ENCODE data around the gene MIGA1. TPM values are rescaled to one million over a fixed set of nuclear protein-coding genes. Genes with fewer than 3 reads are reported as not detected.
"Not testable (repeated sequence)": the region's sequence is repeated elsewhere in the genome, so short reads cannot be mapped to it uniquely, and the experiment has no call there.

MIGA1 gene
- polyA plus RNA-seq, 2 of the 4 experiments (the other 2 are of a cell fraction) = 6.5 to 7.4 TPM

DNA sequence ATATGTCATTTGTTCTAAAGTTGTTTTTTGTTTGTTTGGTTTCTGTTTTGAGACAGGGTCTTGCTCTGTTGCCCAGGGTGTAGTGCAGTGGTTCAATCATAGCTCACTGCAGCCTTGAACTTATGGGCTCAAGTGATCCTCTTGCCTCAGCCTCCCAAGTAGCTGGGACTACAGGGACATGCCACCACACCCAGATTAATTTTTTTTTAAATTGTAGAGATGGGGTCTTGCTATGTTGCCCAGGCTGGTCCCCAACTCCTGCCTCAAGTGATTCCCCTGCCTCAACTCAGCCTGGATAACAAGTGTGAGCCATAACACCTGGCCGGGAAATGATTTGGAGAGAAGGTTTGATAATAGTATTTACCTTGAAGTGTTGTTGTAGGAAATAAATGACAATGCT is 127.2 kb downstream of the MIGA1 start:
- CTCF ChIA-PET = no interaction called here
- no peak overlapping the region for H3K4me3 ChIP-seq
- H3K27ac ChIP-seq = no peak overlapping the region
- TF ChIP-seq, protein P1, sequence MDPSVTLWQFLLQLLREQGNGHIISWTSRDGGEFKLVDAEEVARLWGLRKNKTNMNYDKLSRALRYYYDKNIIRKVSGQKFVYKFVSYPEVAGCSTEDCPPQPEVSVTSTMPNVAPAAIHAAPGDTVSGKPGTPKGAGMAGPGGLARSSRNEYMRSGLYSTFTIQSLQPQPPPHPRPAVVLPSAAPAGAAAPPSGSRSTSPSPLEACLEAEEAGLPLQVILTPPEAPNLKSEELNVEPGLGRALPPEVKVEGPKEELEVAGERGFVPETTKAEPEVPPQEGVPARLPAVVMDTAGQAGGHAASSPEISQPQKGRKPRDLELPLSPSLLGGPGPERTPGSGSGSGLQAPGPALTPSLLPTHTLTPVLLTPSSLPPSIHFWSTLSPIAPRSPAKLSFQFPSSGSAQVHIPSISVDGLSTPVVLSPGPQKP (IDR thresholded peaks at IDR 0.05; ENCODE audit: low read depth, low read length) = no peak
- TF ChIP-seq HEYL (CRISPR knock-in tag; IDR thresholded peaks at IDR 0.05) = no peak
- TF ChIP-seq, protein P2, sequence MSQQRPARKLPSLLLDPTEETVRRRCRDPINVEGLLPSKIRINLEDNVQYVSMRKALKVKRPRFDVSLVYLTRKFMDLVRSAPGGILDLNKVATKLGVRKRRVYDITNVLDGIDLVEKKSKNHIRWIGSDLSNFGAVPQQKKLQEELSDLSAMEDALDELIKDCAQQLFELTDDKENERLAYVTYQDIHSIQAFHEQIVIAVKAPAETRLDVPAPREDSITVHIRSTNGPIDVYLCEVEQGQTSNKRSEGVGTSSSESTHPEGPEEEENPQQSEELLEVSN (IDR thresholded peaks at IDR 0.05; ENCODE audit: borderline replicate concordance, low read depth) = no peak
- TF ChIP-seq, protein P3, sequence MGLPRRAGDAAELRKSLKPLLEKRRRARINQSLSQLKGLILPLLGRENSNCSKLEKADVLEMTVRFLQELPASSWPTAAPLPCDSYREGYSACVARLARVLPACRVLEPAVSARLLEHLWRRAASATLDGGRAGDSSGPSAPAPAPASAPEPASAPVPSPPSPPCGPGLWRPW (IDR thresholded peaks at IDR 0.05) = no peak
- TF ChIP-seq, protein P4, sequence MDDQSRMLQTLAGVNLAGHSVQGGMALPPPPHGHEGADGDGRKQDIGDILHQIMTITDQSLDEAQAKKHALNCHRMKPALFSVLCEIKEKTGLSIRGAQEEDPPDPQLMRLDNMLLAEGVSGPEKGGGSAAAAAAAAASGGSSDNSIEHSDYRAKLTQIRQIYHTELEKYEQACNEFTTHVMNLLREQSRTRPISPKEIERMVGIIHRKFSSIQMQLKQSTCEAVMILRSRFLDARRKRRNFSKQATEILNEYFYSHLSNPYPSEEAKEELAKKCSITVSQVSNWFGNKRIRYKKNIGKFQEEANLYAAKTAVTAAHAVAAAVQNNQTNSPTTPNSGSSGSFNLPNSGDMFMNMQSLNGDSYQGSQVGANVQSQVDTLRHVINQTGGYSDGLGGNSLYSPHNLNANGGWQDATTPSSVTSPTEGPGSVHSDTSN (IDR thresholded peaks at IDR 0.05) = no peak
- no peak for TF ChIP-seq ZFP36 (IDR thresholded peaks at IDR 0.05; ENCODE audit: borderline replicate concordance, partially characterized antibody)
- TF ChIP-seq ESRRA (IDR thresholded peaks at IDR 0.05; ENCODE audit: borderline replicate concordance, low read length) = no peak
- TF ChIP-seq HDAC2 (IDR thresholded peaks at IDR 0.05) = no peak
- TF ChIP-seq, protein P5, sequence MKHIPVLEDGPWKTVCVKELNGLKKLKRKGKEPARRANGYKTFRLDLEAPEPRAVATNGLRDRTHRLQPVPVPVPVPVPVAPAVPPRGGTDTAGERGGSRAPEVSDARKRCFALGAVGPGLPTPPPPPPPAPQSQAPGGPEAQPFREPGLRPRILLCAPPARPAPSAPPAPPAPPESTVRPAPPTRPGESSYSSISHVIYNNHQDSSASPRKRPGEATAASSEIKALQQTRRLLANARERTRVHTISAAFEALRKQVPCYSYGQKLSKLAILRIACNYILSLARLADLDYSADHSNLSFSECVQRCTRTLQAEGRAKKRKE (CRISPR knock-in tag; IDR thresholded peaks at IDR 0.05; ENCODE audit: low read depth) = no peak
- no peak for TF ChIP-seq NFE2L2 (conservative IDR thresholded peaks at IDR 0.05; ENCODE audit: low read length)
- no peak for TF ChIP-seq CBX8 (IDR thresholded peaks at IDR 0.05)
- no peak for TF ChIP-seq FOSB (CRISPR knock-in tag; IDR thresholded peaks at IDR 0.05)
- TF ChIP-seq EP300 (IDR thresholded peaks at IDR 0.05) = no peak
- TF ChIP-seq EHF (CRISPR knock-in tag; IDR thresholded peaks at IDR 0.05) = no peak
- TF ChIP-seq TFCP2L1 (CRISPR knock-in tag; IDR thresholded peaks at IDR 0.05) = no peak
- no peak for TF ChIP-seq FOXS1 (CRISPR knock-in tag; IDR thresholded peaks at IDR 0.05)
- no peak overlapping the region for H3K4me2 ChIP-seq
- FAIRE-seq (no peak), ATAC-seq (no peak), DNase-seq (ENCODE audit: low read depth in 1 of 2, low spot score in 1 of 2) (no peak)
- POLR2A ChIA-PET = no interaction called here
- no peaks in the 10 kb centered on the region for H3K9me3 ChIP-seq
- WGBS (ENCODE audit: missing lambda C conversion rate) = 94% methylated on average over 1 of the region's 1 CpG
- no peaks in the 10 kb centered on the region for H3K4me1 ChIP-seq

DNA sequence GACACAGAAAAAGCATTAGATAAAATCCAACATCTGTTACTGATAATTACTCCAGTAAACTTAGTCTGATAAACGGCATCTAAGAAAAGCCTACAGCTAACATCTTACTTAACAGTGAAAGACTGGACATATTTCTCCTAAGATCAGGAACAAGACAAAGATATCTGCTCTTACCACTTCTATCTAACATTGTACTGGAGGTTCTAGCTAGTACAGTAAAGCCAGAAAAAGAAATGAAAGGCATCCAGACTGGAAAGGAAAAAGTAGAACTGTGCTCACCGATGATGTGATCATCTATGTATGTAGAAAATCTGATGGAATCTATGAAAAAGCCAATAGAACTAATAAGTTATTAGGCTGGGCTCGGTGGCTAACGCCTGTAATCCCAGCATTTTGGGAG is 130.7 kb downstream of the MIGA1 start:
- ChIA-PET CTCF (interaction anchor here (1.0 kb wide), 1 partner anchor 205 kb away, joined by 4 read pairs; no protein-coding TSS in a partner anchor), POLR2A (interaction anchor here (0.6 kb wide), 1 partner anchor 21 kb away, joined by 4 read pairs; the partner anchor contains the start of gene NEXN)
- Histone ChIP-seq H3K27ac (no peak overlapping the region), H3K4me1 (no peaks in the 10 kb centered on the region), H3K4me3 (no peak overlapping the region), H3K4me2 (no peak overlapping the region), H3K9me3 (no peaks in the 10 kb centered on the region)
- TF ChIP-seq ESRRA (IDR thresholded peaks at IDR 0.05; ENCODE audit: borderline replicate concordance, low read length) (no peak), FOXS1 (CRISPR knock-in tag; IDR thresholded peaks at IDR 0.05) (no peak), JUNB (IDR thresholded peaks at IDR 0.05) (no peak), RNF2 (IDR thresholded peaks at IDR 0.05; ENCODE audit: borderline replicate concordance, low read depth) (no peak), HOXB5 (CRISPR knock-in tag; IDR thresholded peaks at IDR 0.05) (no peak), KDM1A (IDR thresholded peaks at IDR 0.05; ENCODE audit: low read depth) (no peak), NR3C1 (IDR thresholded peaks at IDR 0.05) (no peak), CBX8 (IDR thresholded peaks at IDR 0.05) (no peak), EHMT2 (IDR thresholded peaks at IDR 0.05; ENCODE audit: low read depth) (no peak), NPAS2 (CRISPR knock-in tag; IDR thresholded peaks at IDR 0.05; ENCODE audit: borderline replicate concordance) (no peak), CBX2 (IDR thresholded peaks at IDR 0.05; ENCODE audit: borderline replicate concordance, low read depth) (no peak)
- TF ChIP-seq, protein P5 (CRISPR knock-in tag; IDR thresholded peaks at IDR 0.05; ENCODE audit: low read depth) = no peak
- TF ChIP-seq, protein P2 (IDR thresholded peaks at IDR 0.05; ENCODE audit: borderline replicate concordance, low read depth) = no peak
- 83% methylated on average over 4 of the region's 4 CpGs for WGBS (ENCODE audit: missing lambda C conversion rate)
- ATAC-seq (no peak), DNase-seq (ENCODE audit: low read depth in 1 of 2, low spot score in 1 of 2) (no peak), FAIRE-seq (no peak)

DNA sequence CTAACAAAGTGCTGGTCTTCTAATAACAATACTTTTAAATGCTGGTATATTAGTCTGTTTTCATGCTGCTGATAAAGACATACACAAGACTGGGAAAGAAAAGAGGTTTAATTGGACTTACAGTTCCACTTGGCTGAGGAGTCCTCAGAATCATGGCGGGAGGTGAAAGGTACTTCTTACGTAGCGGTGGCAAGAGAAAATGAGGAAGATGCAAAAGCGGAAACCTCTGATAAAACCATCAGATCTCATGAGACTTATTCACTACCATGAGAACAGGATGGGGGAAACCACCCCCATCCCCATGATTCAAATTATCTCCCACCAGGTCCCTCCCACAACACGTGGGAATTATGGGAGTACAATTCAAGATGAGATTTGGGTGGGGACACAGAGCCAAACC is 139.5 kb downstream of the MIGA1 start:
- H3K4me3 ChIP-seq; DNase-seq (ENCODE audit: low read depth in 1 of 2, low spot score in 1 of 2); FAIRE-seq; ATAC-seq; H3K9me3 ChIP-seq; H3K27ac ChIP-seq; H3K4me1 ChIP-seq; H3K4me2 ChIP-seq; POLR2A ChIA-PET: not testable (repeated sequence)
- CTCF ChIA-PET = interaction anchor here (1.1 kb wide), 1 partner anchor 196 kb away, joined by 4 read pairs; no protein-coding TSS in a partner anchor
- WGBS (ENCODE audit: missing lambda C conversion rate) = 78% methylated on average over 5 of the region's 5 CpGs
